Measurements from ENCODE around the gene CENPP.

DNA sequence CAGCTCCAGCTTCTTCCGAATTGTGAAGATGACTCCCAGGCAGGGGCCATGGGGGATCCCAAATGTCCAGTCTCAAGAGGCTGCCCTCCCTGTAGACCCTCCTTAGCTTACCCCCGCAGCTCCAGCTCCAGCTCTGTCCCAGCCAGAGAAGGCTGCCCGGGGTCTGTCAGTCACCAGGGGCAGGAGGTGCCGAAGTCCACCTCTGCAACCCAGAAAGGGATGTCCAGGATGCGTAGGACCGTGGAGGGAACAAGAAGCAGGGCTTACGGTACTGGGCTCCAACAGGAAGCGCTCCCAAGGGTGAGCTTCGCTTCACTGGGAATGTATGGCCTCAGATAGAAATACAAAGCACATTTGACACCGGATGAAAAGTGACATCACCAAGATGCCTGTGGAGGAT lies 338.2 kb downstream of the CENPP start:
- TF ChIP-seq, protein P1, sequence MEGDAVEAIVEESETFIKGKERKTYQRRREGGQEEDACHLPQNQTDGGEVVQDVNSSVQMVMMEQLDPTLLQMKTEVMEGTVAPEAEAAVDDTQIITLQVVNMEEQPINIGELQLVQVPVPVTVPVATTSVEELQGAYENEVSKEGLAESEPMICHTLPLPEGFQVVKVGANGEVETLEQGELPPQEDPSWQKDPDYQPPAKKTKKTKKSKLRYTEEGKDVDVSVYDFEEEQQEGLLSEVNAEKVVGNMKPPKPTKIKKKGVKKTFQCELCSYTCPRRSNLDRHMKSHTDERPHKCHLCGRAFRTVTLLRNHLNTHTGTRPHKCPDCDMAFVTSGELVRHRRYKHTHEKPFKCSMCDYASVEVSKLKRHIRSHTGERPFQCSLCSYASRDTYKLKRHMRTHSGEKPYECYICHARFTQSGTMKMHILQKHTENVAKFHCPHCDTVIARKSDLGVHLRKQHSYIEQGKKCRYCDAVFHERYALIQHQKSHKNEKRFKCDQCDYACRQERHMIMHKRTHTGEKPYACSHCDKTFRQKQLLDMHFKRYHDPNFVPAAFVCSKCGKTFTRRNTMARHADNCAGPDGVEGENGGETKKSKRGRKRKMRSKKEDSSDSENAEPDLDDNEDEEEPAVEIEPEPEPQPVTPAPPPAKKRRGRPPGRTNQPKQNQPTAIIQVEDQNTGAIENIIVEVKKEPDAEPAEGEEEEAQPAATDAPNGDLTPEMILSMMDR (conservative IDR thresholded peaks at IDR 0.05; ENCODE audit: low read depth, low read length): no peak
- TF ChIP-seq EZH2phosphoT487 (IDR thresholded peaks at IDR 0.05; ENCODE audit: borderline replicate concordance, low read length): no peak

All from PC-3 (cell line).